Gastrocnemius medialis (tissue), 4 donors: ENCODE data around the gene RBM34. TPM values are rescaled to one million over a fixed set of nuclear protein-coding genes. Genes with fewer than 3 reads are reported as not detected.

ENCODE experiments used
- ATAC-seq, 2 donors: fragments of 150-250 bp; one replicate each; pipeline ENCODE4 v1.9.1; 2016
- DNase-seq, 2 donors: peaks; one replicate each; pipeline ENCODE4 v3.0.0-alpha.2; 2019
- H3K27ac ChIP-seq, 4 donors: fragments of 200-600 bp; sonication (generic); 1 replicate in 1 of 4; 2 replicates in 3 of 4; pipeline ENCODE4 v1.5.1; 2016 to 2018; ENCODE audit warnings: mild to moderate bottlenecking in 2 of 4, moderate library complexity in 1 of 4
- H3K27me3 ChIP-seq, 3 donors: fragments of 200-600 bp; sonication (generic) in 2 of 3; 1 replicate in 1 of 3; 2 replicates in 2 of 3; pipeline versions ENCODE4 v1.5.1 to v1.6.0; 2016 to 2019; ENCODE audit warnings: mild to moderate bottlenecking in 1 of 3, moderate library complexity in 1 of 3
- H3K36me3 ChIP-seq, 2 donors: fragments of 200-600 bp; sonication (generic) in 1 of 2; one replicate each; pipeline ENCODE4 v1.5.1; 2017 to 2018
- H3K4me1 ChIP-seq, 2 donors: fragments of 200-600 bp; sonication (generic) in 1 of 2; one replicate each; pipeline ENCODE4 v1.5.1; 2016 to 2017; ENCODE audit warnings: mild to moderate bottlenecking in 2 of 2
- H3K4me3 ChIP-seq, 4 donors: fragments of 200-600 bp; sonication (generic) in 3 of 4; 1 replicate in 1 of 4; 2 replicates in 3 of 4; pipeline ENCODE4 v1.5.1; 2016 to 2019; ENCODE audit warnings: mild to moderate bottlenecking in 2 of 4
- H3K9me3 ChIP-seq, 3 donors: fragments of 200-600 bp; sonication (generic) in 2 of 3; 1 replicate in 1 of 3; 2 replicates in 2 of 3; pipeline ENCODE4 v1.5.1; 2016 to 2019
- POLR2A ChIP-seq, 2 donors: fragments of 450-650 bp; IDR thresholded peaks; one replicate each; pipeline ENCODE4 v1.6.1; 2017; ENCODE audit warnings: antibody characterized with exemption in 2 of 2, mild to moderate bottlenecking in 2 of 2, moderate library complexity in 2 of 2
- in situ Hi-C, 4 donors: fragments of 200-750 bp; cut with MboI; loops; one replicate each; pipeline versions ENCODE4 v1.15.0 to v1.8.0; 2017; ENCODE audit warnings: low sequenced_read_pairs in 4 of 4
- intact Hi-C: fragments of 100-400 bp; cut with DNase I; formaldehyde crosslinking; loops from one replicate; pipeline ENCODE4 v1.15.1; 2023; ENCODE audit warnings: low total_unique reads
- total RNA-seq, 4 donors: library from RNA; depleted of rRNA; stranded (reverse); fragments of >200 nt; gene quantifications; one replicate each; pipeline versions ENCODE4 v1.1.0 to v1.2.3, GENCODE V29; 2016
- TF ChIP-seq, protein P1 (sequence below), 5 experiments: fragments of 450-650 bp in 3 of 5; fragments of 200-600 bp in 2 of 5; sonication (generic) in 2 of 5; IDR thresholded peaks in 4 of 5; conservative IDR thresholded peaks in 1 of 5; 1 replicate in 4 of 5; 2 replicates in 1 of 5; pipeline ENCODE4 v1.5.1; 2016 to 2019; ENCODE audit warnings: antibody characterized with exemption in 5 of 5, mild to moderate bottlenecking in 3 of 5, moderate library complexity in 3 of 5

Gene RBM34
- total RNA-seq, 4 donors from 2014 or later: 44.8 to 136 (median 66.8) TPM

DNA sequence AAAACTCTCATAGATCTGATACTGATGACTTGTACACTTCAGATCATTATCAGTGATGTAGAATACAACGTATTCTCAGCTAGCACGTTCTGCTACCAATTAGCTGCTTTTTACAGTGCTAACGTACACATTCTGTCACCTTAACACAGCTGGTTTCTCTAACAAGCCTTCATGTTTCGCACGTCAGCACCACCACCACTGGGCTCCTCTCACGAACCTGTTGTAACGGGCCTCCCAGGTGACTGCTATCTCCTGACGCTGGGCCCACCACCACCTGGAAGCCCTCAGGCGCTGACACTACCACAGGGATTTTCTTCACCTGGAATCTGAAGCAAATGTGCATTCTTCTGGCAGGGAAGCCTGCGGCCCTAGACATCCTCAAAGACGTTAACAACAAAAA lies 52.2 kb downstream of the RBM34 start:
- ATAC-seq (no peak), DNase-seq (no peak)
- in situ Hi-C loops: loop anchor here in 2 of 4 donors (10.0 to 25.0 kb wide), 2 partner anchors 303 to 306 kb away; no protein-coding TSS in a partner anchor

DNA sequence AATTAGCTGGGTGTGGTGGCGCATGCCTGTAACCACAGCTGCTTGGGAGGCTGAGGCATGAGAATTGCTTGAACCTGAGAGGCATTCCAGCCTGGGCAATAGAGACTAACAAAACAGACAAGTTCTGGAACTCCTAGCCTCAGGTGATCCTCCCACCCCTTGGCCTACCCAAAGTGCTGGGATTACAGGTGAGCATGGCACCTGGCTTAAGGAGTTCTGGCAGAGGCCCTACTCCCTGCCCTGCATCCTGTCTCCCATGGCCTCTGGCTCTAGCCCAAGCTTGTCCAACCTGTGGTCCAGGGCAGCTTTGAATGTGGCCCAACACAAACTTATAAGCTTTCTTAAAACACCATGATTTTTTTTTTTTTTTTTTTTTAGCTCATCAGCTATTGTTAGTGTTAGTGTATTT lies 52.9 kb downstream of the RBM34 start:
- Histone ChIP-seq H3K4me3 (no peak overlapping the region), H3K27ac (no peak overlapping the region), H3K9me3 (no peaks in the 10 kb centered on the region), H3K4me1 (peaks cover 9 to 11% of the 10 kb centered on the region in 2 donors), H3K27me3 (no peaks in the 10 kb centered on the region), H3K36me3 (peaks cover 0 to 51% of the 10 kb centered on the region in 2 donors)
- intact Hi-C loops: loop anchor here (5.0 kb wide), 1 partner anchor 309 kb away; no protein-coding TSS in a partner anchor
- in situ Hi-C loops: loop anchor here in 2 of 4 donors (10.0 to 25.0 kb wide), 2 partner anchors 304 to 307 kb away; no protein-coding TSS in a partner anchor
- no peak for ATAC-seq
- DNase-seq: no peak
- no peak for TF ChIP-seq POLR2A (IDR thresholded peaks at IDR 0.05)
- TF ChIP-seq, protein P1, sequence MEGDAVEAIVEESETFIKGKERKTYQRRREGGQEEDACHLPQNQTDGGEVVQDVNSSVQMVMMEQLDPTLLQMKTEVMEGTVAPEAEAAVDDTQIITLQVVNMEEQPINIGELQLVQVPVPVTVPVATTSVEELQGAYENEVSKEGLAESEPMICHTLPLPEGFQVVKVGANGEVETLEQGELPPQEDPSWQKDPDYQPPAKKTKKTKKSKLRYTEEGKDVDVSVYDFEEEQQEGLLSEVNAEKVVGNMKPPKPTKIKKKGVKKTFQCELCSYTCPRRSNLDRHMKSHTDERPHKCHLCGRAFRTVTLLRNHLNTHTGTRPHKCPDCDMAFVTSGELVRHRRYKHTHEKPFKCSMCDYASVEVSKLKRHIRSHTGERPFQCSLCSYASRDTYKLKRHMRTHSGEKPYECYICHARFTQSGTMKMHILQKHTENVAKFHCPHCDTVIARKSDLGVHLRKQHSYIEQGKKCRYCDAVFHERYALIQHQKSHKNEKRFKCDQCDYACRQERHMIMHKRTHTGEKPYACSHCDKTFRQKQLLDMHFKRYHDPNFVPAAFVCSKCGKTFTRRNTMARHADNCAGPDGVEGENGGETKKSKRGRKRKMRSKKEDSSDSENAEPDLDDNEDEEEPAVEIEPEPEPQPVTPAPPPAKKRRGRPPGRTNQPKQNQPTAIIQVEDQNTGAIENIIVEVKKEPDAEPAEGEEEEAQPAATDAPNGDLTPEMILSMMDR (IDR thresholded peaks at IDR 0.05 in 4 of 5, conservative IDR thresholded peaks at IDR 0.05 in 1 of 5): no peak

More for the DNA sequence above, 52.2 kb downstream of the RBM34 start:
- no peak for TF ChIP-seq POLR2A (IDR thresholded peaks at IDR 0.05)
- TF ChIP-seq, protein P1 (IDR thresholded peaks at IDR 0.05 in 4 of 5, conservative IDR thresholded peaks at IDR 0.05 in 1 of 5): no peak
- Histone ChIP-seq H3K27me3 (no peaks in the 10 kb centered on the region), H3K4me3 (no peak overlapping the region), H3K36me3 (peaks cover 0 to 58% of the 10 kb centered on the region in 2 donors), H3K27ac (no peak overlapping the region), H3K9me3 (no peaks in the 10 kb centered on the region), H3K4me1 (peaks cover 6 to 7% of the 10 kb centered on the region in 2 donors)
- intact Hi-C loops: loop anchor here (5.0 kb wide), 1 partner anchor 308 kb away; no protein-coding TSS in a partner anchor

DNA sequence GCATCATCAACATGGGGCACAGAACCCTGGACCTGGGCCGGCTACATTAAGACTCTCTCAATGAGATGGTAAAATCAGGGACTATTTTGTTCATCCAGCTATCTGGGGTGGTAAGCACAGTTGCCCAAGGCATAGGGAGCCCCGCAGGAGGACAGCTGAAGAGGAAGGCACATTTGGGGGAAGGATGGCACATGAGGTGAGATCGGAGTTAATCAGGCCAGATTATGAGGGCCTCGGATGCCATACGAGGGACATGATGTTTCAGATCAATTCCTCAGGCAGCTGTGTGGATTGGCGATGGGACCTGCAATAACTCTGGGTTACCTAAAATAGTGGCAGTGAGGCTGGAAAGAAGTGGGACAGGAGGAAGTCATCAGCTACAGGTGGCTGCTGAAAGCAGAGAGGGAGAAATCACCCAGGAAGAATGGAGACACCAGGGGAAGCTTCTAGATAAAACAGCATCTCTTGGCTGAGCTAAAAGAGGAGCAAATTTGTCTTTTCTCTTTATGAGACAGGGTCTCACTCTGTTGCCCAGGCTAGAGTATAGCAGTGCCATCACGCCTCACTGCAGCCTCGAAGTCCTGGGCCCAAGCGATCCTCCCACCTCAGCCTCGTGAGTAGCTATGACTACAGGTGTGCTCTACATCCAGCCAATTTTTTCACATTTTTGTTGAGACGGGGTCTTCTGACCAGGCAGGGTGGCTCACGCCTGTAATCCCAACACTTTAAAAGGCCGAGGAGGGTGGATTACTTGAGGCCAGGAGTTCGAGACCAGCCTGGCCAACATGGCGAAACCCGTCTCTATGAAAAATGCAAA lies 53.5 kb downstream of the RBM34 start:
- in situ Hi-C loops (loop anchor here in 2 of 4 donors (10.0 to 25.0 kb wide), 2 partner anchors 305 to 307 kb away; no protein-coding TSS in a partner anchor), intact Hi-C loops (loop anchor here (5.0 kb wide), 1 partner anchor 310 kb away; no protein-coding TSS in a partner anchor)
- Histone ChIP-seq H3K4me3 (no peak overlapping the region), H3K36me3 (peaks cover 0 to 45% of the 10 kb centered on the region in 2 donors), H3K27me3 (no peaks in the 10 kb centered on the region), H3K27ac (no peak overlapping the region), H3K9me3 (no peaks in the 10 kb centered on the region), H3K4me1 (peaks cover 9 to 14% of the 10 kb centered on the region in 2 donors)
- DNase-seq: no peak
- no peak for TF ChIP-seq POLR2A (IDR thresholded peaks at IDR 0.05)
- TF ChIP-seq, protein P1 (IDR thresholded peaks at IDR 0.05 in 4 of 5, conservative IDR thresholded peaks at IDR 0.05 in 1 of 5): no peak
- no peak for ATAC-seq

DNA sequence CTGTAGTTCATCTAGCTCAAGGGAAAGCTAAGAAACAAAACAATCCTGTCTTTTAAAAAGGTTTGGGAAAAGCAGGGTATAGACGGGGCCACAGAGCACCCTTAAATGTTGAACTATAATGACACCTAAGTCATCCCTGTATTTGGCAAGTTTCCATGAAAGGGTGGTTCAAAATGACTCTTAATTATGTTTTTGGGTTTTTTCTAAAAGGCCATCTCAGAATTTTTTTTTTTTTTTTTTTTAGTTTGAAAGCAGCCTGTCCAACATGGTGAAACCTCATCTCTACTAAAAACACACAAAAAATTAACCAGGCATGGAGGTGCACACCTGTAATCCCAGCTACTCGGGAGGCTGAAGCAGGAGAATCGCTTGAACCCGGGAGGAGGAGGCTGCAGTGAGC lies 54.6 kb downstream of the RBM34 start:
- Histone ChIP-seq H3K27me3 (no peaks in the 10 kb centered on the region), H3K4me3 (no peak overlapping the region), H3K27ac (no peak overlapping the region), H3K36me3 (peaks cover 0 to 35% of the 10 kb centered on the region in 2 donors), H3K4me1 (peaks cover 9 to 14% of the 10 kb centered on the region in 2 donors), H3K9me3 (no peaks in the 10 kb centered on the region)
- ATAC-seq: no peak
- TF ChIP-seq POLR2A (IDR thresholded peaks at IDR 0.05): no peak
- TF ChIP-seq, protein P1 (IDR thresholded peaks at IDR 0.05 in 4 of 5, conservative IDR thresholded peaks at IDR 0.05 in 1 of 5): no peak
- intact Hi-C loops (loop anchor here (5.0 kb wide), 1 partner anchor 311 kb away; no protein-coding TSS in a partner anchor), in situ Hi-C loops (loop anchor here in 2 of 4 donors (10.0 to 25.0 kb wide), 2 partner anchors 306 to 308 kb away; no protein-coding TSS in a partner anchor)
- no peak for DNase-seq
